ENCODE measurements around the gene ZBTB32.

ZBTB32 gene

GRCh38 chr19:35703343-35703742 is 1.0 kb upstream of the ZBTB32 start:
- no peak for DNase-seq (ENCODE audit: low read depth, low spot score)
- Histone ChIP-seq H3K9ac (ENCODE audit: insufficient read length) (no peak overlapping the region), H3K36me3 (ENCODE audit: insufficient read depth, low read length) (no peaks in the 10 kb centered on the region), H3K9me3 (ENCODE audit: low read depth, low read length) (no peaks in the 10 kb centered on the region), H3K4me3 (no peak overlapping the region), H3K27ac (no peak overlapping the region)
- TF ChIP-seq EZH2 (IDR thresholded peaks at IDR 0.05) (no peak), FOXP2 (optimal IDR thresholded peaks at IDR 0.05; ENCODE audit: control extremely low read depth, extremely low read length, insufficient read depth) (no peak)

- no peak for DNase-seq (ENCODE audit: low read depth, low spot score)
- no peak overlapping the region for H3K4me3 ChIP-seq
- H3K36me3 ChIP-seq (ENCODE audit: insufficient read depth, low read length): no peaks in the 10 kb centered on the region
- H3K9ac ChIP-seq (ENCODE audit: insufficient read length): no peak overlapping the region
- no peaks in the 10 kb centered on the region for H3K9me3 ChIP-seq (ENCODE audit: low read depth, low read length)
- TF ChIP-seq EZH2 (IDR thresholded peaks at IDR 0.05) (no peak), FOXP2 (optimal IDR thresholded peaks at IDR 0.05; ENCODE audit: control extremely low read depth, extremely low read length, insufficient read depth) (no peak)
- H3K27ac ChIP-seq: no peak overlapping the region
These were observed 4.0 kb downstream of the ZBTB32 start for GRCh38 chr19:35708391-35708790.

DNA sequence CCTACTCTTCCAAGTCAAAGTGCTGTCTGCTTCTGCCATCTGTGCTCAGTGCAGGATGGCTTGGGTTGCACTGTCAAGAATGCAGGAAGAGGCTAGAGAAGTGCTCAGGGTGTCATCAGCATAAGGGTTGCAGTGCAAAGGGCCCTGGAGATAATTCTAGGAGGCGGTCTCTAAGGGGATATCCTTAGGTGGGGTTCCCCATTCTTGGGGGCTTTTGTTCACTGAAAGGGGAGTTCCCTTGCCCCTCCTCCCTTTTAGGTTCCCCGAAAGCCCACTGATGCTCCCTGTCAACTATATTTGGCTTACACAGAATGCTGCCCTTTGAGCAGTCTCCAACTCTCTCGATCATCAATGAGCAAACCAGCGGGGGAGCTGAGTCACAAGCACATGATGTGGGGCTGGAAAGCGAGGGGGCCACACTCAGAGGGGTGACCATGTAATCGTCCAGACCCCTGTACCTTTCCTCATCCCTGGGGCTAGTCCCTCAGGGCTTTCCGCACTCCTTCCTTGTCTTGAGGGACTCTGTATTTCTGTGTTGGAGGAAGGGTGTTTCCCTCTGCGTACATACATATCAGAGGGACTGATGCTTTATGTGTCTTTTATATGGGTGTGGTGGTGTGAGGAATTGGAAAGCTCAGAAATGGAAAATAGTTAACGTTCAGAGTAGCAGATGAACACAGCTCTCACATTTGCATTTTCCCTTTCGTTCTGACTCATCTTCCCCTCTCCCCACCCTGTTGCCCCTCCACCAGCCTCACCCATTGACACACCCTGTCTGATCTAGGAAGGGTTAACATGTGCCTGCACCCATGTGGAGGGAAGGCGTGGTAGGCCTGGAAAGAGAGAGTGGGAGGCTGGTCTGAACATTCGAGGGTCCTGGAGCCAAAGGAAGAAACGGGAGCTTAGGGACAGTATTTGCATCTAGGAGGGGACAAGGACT is 6.7 kb downstream of the ZBTB32 start:
- no peak for TF ChIP-seq EZH2 (IDR thresholded peaks at IDR 0.05)
- TF ChIP-seq POLR2AphosphoS5 (IDR thresholded peaks at IDR 0.05; ENCODE audit: borderline replicate concordance, low read depth, low read length): no peak
- no peak for TF ChIP-seq FOXP2 (optimal IDR thresholded peaks at IDR 0.05; ENCODE audit: control extremely low read depth, extremely low read length, insufficient read depth)
- H3K27ac ChIP-seq: no peak overlapping the region
- no peak overlapping the region for H3K9ac ChIP-seq (ENCODE audit: insufficient read length)
- no peak for DNase-seq (ENCODE audit: low read depth, low spot score)
- no peaks in the 10 kb centered on the region for H3K9me3 ChIP-seq (ENCODE audit: low read depth, low read length)
- no peak overlapping the region for H3K4me3 ChIP-seq
- H3K36me3 ChIP-seq (ENCODE audit: insufficient read depth, low read length): no peaks in the 10 kb centered on the region

DNA sequence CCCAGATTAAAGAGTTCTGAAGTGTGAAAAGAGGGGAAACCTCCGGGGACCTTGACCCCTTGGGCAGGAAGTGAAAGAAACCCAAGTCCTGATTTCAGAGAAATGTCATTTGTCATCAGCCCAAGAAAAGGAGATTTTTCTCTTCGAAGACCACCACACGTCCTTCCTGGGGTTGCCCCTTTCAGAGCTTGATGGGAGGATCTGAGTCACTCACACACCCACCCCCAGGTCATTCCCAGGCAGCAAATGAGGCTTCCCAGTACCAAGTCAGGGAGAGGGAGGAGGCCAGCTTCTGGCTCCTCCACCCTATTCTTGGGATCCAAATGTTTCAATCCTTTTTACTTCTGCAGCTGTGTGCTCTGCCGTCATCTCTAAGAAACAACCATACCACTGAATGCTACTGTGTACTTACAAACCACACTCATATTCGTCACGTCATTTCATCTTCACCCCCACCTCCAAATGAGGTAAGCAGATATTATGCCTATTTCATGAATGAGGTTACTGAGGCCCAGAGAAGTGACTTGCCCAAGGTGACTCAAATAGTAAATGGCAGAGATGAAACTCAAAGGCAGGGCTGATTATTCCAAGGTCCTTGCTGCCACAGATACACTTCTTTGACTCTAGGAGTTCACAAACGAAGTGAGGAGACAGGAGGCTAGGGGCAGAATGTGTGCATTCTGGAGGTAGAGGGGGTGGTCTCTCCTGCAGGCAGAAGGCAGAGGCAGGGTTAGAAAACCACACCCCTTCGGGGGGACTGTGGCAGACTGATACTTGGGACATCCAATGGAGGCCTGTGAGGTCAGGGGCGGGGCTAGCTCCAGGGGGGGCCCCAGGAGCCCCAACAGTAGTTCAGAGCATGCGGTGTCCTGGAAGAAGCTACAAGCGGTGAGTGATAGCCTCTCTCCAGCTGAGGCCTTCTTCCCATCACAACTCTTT is 8.5 kb downstream of the ZBTB32 start:
- no peak for DNase-seq (ENCODE audit: low read depth, low spot score)
- H3K9me3 ChIP-seq (ENCODE audit: low read depth, low read length): no peaks in the 10 kb centered on the region
- no peak overlapping the region for H3K9ac ChIP-seq (ENCODE audit: insufficient read length)
- no peak overlapping the region for H3K4me3 ChIP-seq
- no peaks in the 10 kb centered on the region for H3K36me3 ChIP-seq (ENCODE audit: insufficient read depth, low read length)
- H3K27ac ChIP-seq: no peak overlapping the region
- TF ChIP-seq EZH2 (IDR thresholded peaks at IDR 0.05) (no peak), POLR2AphosphoS5 (IDR thresholded peaks at IDR 0.05; ENCODE audit: borderline replicate concordance, low read depth, low read length) (no peak), FOXP2 (optimal IDR thresholded peaks at IDR 0.05; ENCODE audit: control extremely low read depth, extremely low read length, insufficient read depth) (no peak)

GRCh38 chr19:35713506-35713850 is 9.1 kb downstream of the ZBTB32 start:
- DNase-seq (ENCODE audit: low read depth, low spot score): no peak
- no peaks in the 10 kb centered on the region for H3K36me3 ChIP-seq (ENCODE audit: insufficient read depth, low read length)
- H3K27ac ChIP-seq: no peak overlapping the region
- TF ChIP-seq EZH2 (IDR thresholded peaks at IDR 0.05) (no peak), POLR2AphosphoS5 (IDR thresholded peaks at IDR 0.05; ENCODE audit: borderline replicate concordance, low read depth, low read length) (no peak), FOXP2 (optimal IDR thresholded peaks at IDR 0.05; ENCODE audit: control extremely low read depth, extremely low read length, insufficient read depth) (no peak)
- H3K9ac ChIP-seq (ENCODE audit: insufficient read length): no peak overlapping the region
- H3K9me3 ChIP-seq (ENCODE audit: low read depth, low read length): no peaks in the 10 kb centered on the region
- H3K4me3 ChIP-seq: no peak overlapping the region

DNA sequence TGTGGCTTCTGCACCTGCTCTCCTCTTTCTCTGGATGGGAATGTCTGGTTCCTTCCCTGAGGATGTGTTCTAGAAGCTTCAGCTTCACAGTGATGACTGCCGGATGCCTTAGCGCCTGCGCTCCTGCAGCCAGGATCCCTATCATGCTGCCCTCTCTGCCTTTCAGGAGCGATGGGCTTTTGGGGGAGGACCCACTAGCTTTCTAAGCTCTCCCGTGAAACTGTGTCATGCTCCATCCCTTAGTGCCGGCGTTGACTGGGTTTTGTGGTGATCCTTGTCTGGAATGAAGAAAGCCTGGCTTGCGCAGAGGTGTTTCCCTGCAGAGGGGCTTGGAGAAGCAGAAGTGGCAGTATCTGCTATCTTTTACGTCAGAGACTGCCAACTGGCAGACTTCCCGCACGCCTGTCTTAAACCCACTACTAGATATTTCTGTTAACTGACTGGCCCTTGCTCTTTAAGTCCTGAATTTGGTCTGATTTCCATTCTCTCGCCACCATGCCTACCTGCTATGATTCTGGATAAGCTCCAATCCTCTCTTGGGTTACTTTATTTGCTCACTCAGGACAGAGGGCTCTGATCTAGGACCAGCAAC is 9.6 kb downstream of the ZBTB32 start:
- Histone ChIP-seq H3K9ac (ENCODE audit: insufficient read length) (no peak overlapping the region), H3K36me3 (ENCODE audit: insufficient read depth, low read length) (no peaks in the 10 kb centered on the region)

DNA sequence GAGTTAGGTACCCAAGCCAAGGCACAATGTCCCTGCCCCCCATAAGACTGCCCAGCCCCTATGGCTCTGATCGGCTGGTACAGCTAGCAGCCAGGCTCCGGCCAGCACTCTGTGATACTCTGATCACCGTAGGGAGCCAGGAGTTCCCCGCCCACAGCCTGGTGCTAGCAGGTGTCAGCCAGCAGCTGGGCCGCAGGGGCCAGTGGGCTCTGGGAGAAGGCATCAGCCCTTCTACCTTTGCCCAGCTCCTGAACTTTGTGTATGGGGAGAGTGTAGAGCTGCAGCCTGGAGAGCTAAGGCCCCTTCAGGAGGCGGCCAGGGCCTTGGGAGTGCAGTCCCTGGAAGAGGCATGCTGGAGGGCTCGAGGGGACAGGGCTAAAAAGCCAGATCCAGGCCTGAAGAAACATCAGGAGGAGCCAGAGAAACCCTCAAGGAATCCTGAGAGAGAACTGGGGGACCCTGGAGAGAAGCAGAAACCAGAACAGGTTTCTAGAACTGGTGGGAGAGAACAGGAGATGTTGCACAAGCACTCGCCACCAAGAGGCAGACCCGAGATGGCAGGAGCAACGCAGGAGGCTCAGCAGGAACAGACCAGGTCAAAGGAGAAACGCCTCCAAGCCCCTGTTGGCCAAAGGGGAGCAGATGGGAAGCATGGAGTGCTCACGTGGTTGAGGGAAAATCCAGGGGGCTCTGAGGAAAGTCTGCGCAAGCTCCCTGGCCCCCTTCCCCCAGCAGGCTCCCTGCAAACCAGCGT is 10.4 kb downstream of the ZBTB32 start:
- H3K4me3 ChIP-seq: no peak overlapping the region
- no peak overlapping the region for H3K27ac ChIP-seq
- no peak overlapping the region for H3K9ac ChIP-seq (ENCODE audit: insufficient read length)

More for the DNA sequence above, 9.6 kb downstream of the ZBTB32 start:
- TF ChIP-seq EZH2 (IDR thresholded peaks at IDR 0.05) (no peak), POLR2AphosphoS5 (IDR thresholded peaks at IDR 0.05; ENCODE audit: borderline replicate concordance, low read depth, low read length) (no peak), FOXP2 (optimal IDR thresholded peaks at IDR 0.05; ENCODE audit: control extremely low read depth, extremely low read length, insufficient read depth) (no peak)
- no peak overlapping the region for H3K4me3 ChIP-seq
- no peak for DNase-seq (ENCODE audit: low read depth, low spot score)
- no peak overlapping the region for H3K27ac ChIP-seq
- H3K9me3 ChIP-seq (ENCODE audit: low read depth, low read length): no peaks in the 10 kb centered on the region

More for the DNA sequence above, 10.4 kb downstream of the ZBTB32 start:
- DNase-seq (ENCODE audit: low read depth, low spot score): no peak
- no peaks in the 10 kb centered on the region for H3K9me3 ChIP-seq (ENCODE audit: low read depth, low read length)
- TF ChIP-seq FOXP2 (optimal IDR thresholded peaks at IDR 0.05; ENCODE audit: control extremely low read depth, extremely low read length, insufficient read depth) (no peak), POLR2AphosphoS5 (IDR thresholded peaks at IDR 0.05; ENCODE audit: borderline replicate concordance, low read depth, low read length) (no peak), EZH2 (IDR thresholded peaks at IDR 0.05) (no peak)
- H3K36me3 ChIP-seq (ENCODE audit: insufficient read depth, low read length): peaks cover 3% of the 10 kb centered on the region; the same call in 1 of the 2 replicates
